ENCODE results near the gene ANO2.

DNA sequence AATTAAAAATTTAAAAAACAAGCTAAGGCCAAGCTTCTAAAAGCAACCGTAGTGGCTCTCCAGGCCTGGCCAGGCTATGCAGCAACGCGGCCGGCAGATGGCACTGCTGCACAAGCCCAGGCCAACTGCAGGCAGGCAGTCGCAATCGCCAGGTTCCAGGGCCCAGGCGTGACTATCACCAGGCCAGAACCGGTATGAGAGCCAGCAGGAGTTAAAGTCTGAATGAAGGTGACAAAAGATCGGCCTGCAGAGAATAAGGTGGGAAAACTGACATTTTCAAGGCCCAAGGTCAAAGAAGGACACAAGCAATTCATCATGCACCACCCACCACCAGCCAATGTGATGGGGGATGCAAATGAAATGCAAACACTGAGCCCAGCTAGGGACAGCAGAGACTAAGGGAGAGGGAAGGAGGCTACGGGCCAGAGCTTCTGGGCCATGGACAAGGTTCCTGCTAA lies 43.6 kb upstream of the ANO2 start:
- TF ChIP-seq, protein P1, sequence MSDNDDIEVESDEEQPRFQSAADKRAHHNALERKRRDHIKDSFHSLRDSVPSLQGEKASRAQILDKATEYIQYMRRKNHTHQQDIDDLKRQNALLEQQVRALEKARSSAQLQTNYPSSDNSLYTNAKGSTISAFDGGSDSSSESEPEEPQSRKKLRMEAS (IDR thresholded peaks at IDR 0.05; ENCODE audit: low read depth, low read length): no peak
- TF ChIP-seq, protein P2, sequence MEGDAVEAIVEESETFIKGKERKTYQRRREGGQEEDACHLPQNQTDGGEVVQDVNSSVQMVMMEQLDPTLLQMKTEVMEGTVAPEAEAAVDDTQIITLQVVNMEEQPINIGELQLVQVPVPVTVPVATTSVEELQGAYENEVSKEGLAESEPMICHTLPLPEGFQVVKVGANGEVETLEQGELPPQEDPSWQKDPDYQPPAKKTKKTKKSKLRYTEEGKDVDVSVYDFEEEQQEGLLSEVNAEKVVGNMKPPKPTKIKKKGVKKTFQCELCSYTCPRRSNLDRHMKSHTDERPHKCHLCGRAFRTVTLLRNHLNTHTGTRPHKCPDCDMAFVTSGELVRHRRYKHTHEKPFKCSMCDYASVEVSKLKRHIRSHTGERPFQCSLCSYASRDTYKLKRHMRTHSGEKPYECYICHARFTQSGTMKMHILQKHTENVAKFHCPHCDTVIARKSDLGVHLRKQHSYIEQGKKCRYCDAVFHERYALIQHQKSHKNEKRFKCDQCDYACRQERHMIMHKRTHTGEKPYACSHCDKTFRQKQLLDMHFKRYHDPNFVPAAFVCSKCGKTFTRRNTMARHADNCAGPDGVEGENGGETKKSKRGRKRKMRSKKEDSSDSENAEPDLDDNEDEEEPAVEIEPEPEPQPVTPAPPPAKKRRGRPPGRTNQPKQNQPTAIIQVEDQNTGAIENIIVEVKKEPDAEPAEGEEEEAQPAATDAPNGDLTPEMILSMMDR (IDR thresholded peaks at IDR 0.05; ENCODE audit: low read depth, low read length): peak; percentile 92

Data from NB4 (cell line).